Measurements from ENCODE around the gene LPCAT1.
"Not testable (repeated sequence)": the region's sequence is repeated elsewhere in the genome, so short reads cannot be mapped to it uniquely, and the experiment has no call there.

The LPCAT1 gene

GRCh38 chr5:1523793-1524480 lies at the start of gene LPCAT1:
Gene LPCAT1 (minus strand): TSS chr5:1523960. CDS start chr5:1523844, 116 bp downstream.
- no peak for TF ChIP-seq GATA1 (IDR thresholded peaks at IDR 0.05; ENCODE audit: low read depth, low read length)
- TF ChIP-seq POLR2A (IDR thresholded peaks at IDR 0.05; ENCODE audit: low read length) = no peak
- peak; percentile 76 to 83 for DNase-seq

- DNase-seq = not testable (repeated sequence)
These were observed 48.1 kb upstream of the LPCAT1 start for GRCh38 chr5:1571875-1572274.

GRCh38 chr5:1570975-1571374 lies 47.2 kb upstream of the LPCAT1 start:
- no peak for DNase-seq
- TF ChIP-seq GATA1 (IDR thresholded peaks at IDR 0.05; ENCODE audit: low read depth, low read length) (no peak), POLR2A (IDR thresholded peaks at IDR 0.05; ENCODE audit: low read length) (no peak)

GRCh38 chr5:1568201-1568979 lies 44.6 kb upstream of the LPCAT1 start:
- DNase-seq = no peak
- TF ChIP-seq GATA1 (IDR thresholded peaks at IDR 0.05; ENCODE audit: low read depth, low read length) = no peak
- no peak for TF ChIP-seq POLR2A (IDR thresholded peaks at IDR 0.05; ENCODE audit: low read length)

GRCh38 chr5:1567527-1568200 lies 43.9 kb upstream of the LPCAT1 start:
- DNase-seq = not testable (repeated sequence)

GRCh38 chr5:1565737-1566734 lies 42.3 kb upstream of the LPCAT1 start:
- no peak for DNase-seq
- TF ChIP-seq POLR2A (IDR thresholded peaks at IDR 0.05; ENCODE audit: low read length) (no peak), GATA1 (IDR thresholded peaks at IDR 0.05; ENCODE audit: low read depth, low read length) (no peak)

GRCh38 chr5:1564824-1565736 lies 41.3 kb upstream of the LPCAT1 start:
- DNase-seq = no peak
- no peak for TF ChIP-seq GATA1 (IDR thresholded peaks at IDR 0.05; ENCODE audit: low read depth, low read length)
- TF ChIP-seq POLR2A (IDR thresholded peaks at IDR 0.05; ENCODE audit: low read length) = no peak

GRCh38 chr5:1564182-1564748 lies 40.5 kb upstream of the LPCAT1 start:
- TF ChIP-seq POLR2A (IDR thresholded peaks at IDR 0.05; ENCODE audit: low read length) (no peak), GATA1 (IDR thresholded peaks at IDR 0.05; ENCODE audit: low read depth, low read length) (no peak)
- DNase-seq = no peak

- DNase-seq = no peak
- TF ChIP-seq GATA1 (IDR thresholded peaks at IDR 0.05; ENCODE audit: low read depth, low read length) = no peak
- no peak for TF ChIP-seq POLR2A (IDR thresholded peaks at IDR 0.05; ENCODE audit: low read length)
These were observed 39.9 kb upstream of the LPCAT1 start for GRCh38 chr5:1563617-1564181.

GRCh38 chr5:1563051-1563461 lies 39.3 kb upstream of the LPCAT1 start:
- TF ChIP-seq POLR2A (IDR thresholded peaks at IDR 0.05; ENCODE audit: low read length) = no peak
- TF ChIP-seq GATA1 (IDR thresholded peaks at IDR 0.05; ENCODE audit: low read depth, low read length) = no peak
- DNase-seq = no peak

- DNase-seq = no peak
- no peak for TF ChIP-seq POLR2A (IDR thresholded peaks at IDR 0.05; ENCODE audit: low read length)
- no peak for TF ChIP-seq GATA1 (IDR thresholded peaks at IDR 0.05; ENCODE audit: low read depth, low read length)
These were observed 38.8 kb upstream of the LPCAT1 start for GRCh38 chr5:1562599-1562998.

GRCh38 chr5:1561402-1561929 lies 37.7 kb upstream of the LPCAT1 start:
- TF ChIP-seq POLR2A (IDR thresholded peaks at IDR 0.05; ENCODE audit: low read length) (no peak), GATA1 (IDR thresholded peaks at IDR 0.05; ENCODE audit: low read depth, low read length) (no peak)
- DNase-seq = no peak

- not testable (repeated sequence) for DNase-seq
These were observed 36.7 kb upstream of the LPCAT1 start for GRCh38 chr5:1560499-1560898.
